Stimulated activated naive CD4-positive, alpha-beta T cell (primary cell): ENCODE measurements around the gene PLAGL2.
"Not testable (repeated sequence)": the region's sequence is repeated elsewhere in the genome, so short reads cannot be mapped to it uniquely, and the experiment has no call there.

Experiments used
- DNase-seq, 6 experiments: peaks; one replicate each; lab custom pipeline; 2025; lab: John Stamatoyannopoulos, UW

PLAGL2 gene

DNA sequence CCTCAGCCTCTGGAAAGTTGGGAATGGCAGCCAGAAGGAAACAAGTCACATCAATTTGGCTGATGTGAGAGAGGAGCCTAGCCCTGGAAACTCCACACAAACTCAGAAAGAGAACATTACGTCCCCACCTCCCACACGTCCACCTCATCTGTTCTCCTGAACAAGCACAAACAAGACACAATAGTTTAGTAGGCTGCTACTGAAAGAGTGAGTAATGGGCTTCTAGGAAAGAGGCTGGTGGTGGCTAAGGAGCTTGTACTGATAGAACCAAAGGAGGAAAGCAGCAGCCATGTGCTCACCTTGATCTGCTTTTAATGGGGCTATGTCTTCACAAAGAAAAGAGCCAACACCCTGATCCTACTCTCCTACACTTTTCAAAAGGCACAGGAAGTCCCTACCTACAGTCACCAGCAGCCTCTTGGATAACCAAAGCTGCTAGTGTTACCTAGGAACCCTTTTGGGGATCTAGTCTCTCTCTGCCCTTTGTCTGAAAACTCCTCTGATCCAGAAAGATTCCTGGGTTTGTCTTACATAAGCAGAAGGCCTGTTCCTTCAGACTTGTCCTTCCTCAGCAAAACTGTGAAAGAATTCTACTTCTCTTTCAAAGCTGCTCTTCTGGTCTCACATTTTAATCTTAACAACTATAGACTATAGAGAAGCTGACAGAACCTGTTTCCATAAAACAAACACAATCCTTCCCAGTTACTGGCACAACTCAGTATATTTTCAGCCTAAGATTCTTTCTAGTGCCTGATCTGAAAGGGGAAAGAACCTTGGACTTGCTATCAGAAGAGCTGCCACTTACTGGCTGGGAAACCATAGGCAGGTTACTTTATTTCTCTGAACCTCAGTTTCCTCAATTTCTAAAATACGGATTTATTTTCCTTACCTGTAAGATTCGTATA is 3.1 kb downstream of the PLAGL2 start:
- DNase-seq: no peak

DNA sequence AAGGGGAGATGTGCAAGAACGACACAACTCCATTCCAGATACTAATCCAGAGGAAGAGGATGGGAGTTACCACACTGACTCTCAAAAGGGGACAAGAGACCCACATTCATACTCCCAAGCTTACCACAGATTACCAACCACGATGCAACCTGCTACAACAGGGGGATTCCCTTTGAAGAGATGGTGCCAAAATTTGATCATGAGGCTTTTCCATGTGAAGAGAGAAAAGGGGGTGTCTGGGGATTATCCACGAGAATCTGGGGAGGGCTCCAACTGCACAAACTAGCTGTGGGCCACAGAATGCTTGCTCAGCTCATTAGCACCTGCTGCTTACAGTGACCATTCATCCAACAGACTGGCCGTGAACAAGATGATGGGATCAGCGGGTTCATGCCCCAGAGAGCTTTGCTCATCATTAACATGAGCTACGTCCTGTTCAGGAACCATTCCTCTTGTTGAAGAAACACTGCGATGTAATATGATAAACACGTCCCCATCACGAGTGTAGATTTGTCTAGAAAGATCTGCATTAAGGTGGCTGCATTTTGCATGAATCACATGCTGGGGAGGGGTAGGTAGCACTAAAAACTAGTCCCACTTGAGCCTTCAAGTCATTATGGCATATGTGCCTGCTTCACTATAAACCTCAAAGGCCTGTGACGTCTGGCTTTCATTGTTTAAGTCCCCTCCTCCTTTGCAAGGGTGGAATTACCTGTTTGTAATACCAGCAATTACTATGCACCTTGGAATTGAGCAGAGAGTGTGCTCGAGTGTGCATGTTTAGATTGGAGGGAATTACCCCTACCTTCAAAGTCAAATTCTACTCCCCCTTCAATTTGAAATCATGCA is 4.0 kb downstream of the PLAGL2 start:
- no peak for DNase-seq

DNA sequence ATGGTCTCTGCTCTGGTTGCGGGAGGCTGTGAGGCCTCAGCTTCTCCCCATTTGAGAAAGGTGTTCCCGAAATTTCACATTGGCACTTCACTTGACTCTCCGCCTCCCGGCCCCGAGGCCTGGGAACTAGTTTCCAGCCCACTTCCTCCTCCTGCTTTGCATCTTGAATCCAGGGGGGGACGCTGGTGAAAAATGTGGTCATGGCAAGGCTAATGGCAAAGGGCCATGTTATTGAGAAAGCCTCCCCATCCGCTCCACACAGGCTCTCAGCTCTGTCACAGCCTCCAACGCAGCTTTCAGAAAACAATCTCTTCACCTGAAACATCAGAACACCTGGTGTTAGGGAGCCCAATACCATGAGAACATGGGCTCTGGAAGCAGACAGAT is 5.6 kb downstream of the PLAGL2 start:
- DNase-seq: no peak

DNA sequence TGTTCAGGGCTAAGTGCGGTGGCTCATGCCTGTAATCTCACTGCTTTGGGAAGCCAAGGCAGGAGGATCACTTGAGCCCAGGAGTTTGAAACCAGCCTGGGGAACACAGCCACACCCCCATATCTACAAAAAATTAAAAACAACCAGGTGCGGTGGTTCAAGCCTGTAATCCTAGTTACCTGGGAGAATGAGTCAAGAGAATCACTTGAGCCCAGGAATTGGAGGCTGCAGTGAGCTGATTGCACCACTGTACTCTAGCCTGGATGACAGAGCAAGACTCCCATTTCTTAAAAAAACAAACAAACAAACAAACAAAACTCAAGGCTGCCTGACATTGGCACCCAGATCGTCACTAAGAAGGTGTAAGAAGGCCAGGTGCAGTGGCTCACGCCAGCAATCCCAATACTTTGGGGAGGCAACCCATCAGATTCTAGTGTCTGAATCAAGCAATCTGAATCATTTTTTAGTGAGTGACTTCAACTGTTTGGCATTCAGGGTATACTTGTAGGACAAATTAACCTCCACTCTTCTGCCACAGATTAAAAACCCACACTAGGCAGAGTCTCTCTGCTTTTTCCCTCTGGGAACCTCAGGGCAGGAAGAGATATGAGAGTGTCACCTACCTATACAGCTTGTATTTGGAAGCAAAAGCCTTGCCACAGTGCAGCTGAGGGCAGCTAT is 6.1 kb downstream of the PLAGL2 start:
- DNase-seq: no peak

DNA sequence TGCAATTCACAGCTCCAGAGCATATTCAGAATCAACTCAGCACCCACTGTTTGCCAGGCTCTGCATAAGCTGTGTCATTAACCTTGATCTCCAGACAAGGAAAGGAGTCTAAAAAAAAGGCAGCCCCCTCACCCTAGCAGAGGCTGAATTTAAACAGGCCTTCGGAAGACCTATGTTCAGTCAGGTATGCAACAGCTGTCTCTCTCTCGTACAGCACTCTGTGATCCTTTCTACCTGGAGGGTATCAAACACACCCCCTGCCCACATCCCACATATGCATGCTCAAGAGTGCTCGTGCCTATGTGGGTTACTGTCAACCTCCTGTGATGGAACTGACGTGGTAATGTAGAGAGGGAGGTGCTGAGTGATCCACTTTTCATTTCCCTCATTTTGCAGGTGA is 8.5 kb downstream of the PLAGL2 start:
- no peak for DNase-seq

DNA sequence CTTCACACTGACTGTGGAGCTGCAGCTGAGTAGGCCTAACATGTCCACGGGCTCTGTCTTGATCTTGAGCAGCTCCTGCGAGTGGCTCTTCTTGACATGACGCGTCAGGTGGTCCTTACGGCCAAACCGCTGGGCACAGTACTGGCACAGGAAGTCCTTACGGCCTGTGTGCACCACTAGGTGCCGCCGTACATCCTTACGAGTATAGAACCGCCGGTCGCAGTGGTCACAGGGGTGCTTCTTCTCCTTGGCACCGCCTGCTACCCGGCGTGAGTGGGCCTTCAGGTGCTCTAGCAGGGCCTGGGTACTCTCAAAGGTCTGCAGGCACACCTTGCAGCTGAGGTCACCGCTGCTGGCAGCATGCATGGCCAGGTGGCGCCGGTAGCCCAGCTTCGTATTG is 10.4 kb downstream of the PLAGL2 start:
- DNase-seq: not testable (repeated sequence)

DNA sequence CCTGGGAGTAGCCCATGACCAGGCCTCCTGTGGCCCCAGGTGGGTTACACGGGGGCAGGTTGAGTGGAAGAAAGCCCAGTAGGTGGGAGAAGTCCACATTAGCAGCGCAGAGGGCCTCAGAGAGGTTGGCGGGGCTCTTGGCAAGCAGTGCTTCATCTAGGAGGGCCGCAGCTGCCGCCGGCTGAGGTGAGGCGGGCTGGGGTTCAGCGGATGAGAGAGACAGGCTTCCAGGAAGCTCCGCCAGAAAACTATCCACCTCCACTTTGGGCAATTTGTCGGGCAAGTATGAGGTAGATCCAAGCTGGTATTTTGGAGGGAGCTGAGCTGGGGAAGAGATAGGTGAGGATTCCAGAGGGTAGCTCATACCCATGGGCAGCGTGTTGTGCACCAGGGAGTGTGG is 10.9 kb downstream of the PLAGL2 start:
- not testable (repeated sequence) for DNase-seq

DNA sequence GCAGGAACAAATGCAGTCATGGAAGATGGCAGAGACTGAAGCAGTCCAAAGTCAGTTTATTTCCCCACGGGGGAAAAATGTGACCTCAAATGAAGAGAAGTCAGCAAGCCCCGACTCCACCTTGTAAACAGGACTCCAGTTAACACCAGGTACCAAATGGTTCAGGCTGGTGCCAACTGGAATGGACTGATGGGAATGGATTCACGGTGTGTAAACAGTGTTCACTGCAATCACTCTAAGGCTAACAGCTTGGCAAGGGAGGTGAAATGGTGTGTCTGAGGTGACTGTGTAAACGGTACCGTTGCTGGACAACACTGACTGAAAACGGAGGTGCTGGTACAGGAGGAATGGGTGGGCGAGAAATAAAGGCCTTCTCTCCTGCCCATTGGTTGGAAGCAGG is 12.0 kb downstream of the PLAGL2 start:
- DNase-seq: no peak

DNA sequence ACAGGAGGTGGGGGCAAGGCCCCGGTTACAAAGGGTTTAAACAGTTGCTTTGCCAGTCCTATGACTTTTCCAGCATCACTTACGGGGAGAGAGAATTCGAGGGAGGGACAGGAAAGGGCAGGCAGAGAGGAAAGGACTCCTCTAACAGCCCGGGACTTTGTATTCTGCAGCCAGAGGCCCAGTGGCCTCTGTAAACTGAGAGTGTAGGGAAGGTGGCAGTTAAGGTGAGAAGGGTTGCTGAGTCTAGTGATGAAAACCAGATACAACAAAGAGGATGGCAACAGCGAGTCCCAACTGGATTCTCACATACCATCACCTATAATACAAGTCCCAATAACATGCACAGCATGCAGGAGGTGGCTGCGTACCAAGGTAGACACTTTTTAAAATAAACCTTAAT is 13.5 kb downstream of the PLAGL2 start:
- no peak for DNase-seq

DNA sequence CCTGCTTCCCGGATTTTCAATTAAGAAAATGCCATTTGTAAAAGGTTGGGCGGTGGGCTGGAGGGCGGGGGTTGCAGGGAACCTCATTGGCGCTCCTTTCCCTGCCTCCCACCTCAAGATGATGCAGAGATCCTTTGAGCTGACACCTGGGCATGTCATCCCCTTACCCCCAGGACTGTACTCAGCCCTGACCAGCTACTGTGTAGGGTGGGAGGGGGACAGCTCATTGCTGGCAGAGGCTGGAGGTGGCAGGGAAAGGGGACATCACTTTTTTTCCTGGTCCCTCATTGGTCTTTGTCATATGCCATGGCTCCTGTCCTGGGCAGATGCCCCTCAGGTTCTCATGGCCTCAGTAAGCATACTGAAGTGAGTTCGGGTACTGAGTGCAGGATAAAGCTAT is 14.2 kb downstream of the PLAGL2 start:
- DNase-seq: not testable (repeated sequence)

DNA sequence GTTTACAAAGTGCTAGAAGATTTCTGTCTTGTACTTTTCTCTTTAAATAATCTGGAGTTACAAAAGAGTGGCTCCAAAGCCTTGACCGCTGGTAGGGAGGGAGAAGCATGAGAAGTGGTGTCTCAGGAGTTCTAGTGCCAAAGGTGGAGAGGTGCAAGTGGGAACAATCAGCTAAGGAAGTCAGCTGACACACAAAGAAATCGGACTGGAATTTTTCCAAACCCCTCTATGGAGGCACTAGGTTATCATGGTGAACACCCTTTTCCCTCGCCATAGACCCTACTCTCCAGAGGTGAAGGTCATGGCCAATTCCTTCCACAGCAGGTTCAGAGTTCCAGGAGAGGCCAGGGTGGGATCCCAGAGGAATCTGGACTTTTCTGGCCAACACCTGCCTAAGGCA is 14.8 kb downstream of the PLAGL2 start:
- no peak for DNase-seq

DNA sequence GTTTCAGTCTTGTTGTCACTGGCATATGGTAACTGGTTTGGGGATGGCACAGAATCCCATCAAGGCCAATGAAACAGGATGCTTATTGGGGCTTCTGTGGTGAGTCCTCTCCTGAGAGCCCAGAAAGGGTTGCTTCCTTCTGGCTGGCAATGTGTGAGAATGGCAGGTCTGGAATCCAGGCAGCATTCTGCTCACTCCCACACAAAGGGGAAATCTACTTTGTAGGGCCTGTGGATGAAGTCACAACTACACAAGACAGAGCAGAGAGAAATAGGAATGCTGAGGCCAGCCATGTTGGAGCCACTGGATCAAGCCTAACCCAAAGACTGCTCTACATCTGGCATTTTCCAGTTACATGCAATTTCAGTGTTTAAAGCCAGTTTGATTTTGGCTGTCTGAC is 15.7 kb downstream of the PLAGL2 start:
- DNase-seq: no peak

DNA sequence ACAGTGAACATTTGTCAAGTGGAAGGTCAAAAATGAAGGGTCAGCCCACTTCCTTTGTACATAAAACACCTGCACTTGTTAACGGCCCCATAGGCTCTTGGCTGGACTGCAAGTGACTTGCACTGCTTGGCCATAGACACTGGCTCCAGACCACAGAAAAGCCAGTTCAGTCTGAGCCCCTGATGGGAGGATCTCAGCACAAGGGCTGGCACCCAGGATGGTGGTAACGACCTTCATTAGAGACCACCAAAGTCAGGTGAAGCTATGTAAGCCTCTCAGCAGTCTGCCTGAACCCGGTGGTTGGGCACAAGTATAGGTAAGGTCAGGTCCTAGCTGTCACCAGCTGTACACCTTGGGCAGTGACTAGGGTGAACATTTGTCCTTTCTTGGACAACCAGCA is 16.1 kb downstream of the PLAGL2 start:
- DNase-seq: no peak

DNA sequence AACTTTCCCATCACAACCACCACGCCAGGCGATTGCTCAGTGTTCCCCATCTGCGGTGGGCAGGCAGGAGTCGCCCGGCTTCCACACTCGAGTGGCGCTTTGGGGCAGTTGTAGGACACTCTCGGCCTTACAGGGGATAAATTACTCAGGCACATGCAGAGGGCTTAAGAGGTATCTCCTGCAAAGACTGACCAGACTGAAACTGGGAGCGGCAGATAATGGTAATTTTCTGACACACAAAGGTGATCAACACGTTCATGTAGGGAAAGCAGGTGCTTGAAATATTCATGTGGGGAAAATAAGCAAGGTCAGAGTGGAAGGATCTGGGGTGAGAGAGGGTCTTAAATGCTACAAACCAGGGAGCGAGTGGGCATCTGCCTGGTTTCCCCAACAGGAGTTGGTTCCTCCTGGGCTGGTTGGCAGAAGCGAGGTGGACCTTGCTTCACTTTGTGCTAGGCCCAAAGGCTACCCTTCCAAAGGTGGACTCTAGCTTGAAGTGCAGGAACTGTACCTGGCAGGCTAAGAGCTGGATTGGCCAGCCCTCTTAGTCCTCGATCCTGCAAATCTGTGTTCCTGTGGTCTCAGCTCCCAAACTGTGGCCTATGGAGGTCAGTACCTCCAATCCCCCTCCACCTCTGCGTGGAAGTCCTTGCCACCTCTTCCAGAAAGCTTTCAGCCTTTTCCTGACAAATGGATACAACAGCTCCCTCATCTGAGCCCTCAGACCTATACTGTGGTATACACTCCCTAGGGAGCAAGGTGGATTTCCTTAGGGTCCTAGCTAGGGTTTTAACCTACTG is 16.7 kb downstream of the PLAGL2 start:
- DNase-seq: no peak

DNA sequence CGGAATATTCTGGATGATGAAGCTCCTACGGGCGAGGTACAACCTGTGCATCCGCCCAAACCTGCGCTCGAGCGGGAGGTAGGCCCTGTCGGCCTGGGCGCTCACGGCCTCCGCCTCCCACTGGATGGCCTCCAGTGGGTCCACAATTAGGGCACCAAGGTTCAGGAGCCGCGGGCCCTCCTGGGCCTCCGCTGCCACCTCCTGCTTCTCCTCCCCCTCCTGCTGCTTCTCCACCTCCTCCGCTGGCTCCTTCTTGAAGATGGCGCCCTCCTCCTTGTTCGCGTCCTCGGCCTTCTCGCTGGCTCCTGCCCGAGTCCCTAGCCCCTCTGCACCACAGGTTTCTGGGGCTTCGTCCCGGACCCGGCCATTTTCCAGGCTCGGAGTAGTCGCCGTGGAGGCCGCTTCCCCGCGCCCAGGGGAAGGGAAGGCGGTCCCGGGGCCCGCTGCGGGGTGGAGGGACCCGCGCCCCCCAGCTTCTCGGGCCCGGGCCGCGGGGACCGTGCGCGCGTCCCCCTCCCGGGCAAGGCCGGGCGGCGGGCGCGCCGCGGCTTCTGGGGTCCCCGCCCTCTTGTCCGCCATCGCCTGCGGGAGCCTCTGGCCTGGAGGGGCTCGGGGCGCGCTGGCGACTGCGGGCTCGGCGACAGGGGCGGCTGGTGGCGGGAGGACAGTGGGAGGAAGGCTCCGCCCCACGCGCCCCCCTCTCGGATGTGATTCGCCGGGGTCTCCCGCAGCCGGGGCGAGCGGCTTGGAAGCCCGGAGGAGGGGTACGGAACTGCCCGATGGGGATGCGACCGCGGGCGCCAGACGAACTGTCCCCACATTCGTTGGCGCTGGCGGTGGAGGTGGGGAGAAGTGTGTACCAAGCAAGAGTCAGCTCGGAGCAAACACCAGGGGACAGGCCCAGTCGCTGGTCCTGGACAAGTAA is 17.6 kb downstream of the PLAGL2 start:
- peak; percentile 5 to 52 (median 38) for DNase-seq

DNA sequence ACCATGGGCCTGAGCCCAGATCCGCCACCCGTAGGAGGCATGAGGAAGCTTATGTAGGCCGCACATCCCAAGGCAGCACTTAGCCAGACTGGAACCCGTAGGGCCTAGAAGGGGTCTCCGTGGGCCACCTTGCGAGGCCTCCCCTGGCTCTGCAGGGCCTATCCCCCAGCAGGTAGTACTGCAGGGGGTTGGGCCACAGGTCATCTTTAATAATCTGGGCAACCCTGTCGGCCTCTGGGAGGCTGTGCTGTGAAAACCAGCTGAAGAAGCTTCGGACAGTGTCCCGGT is 18.5 kb downstream of the PLAGL2 start:
- no peak for DNase-seq

DNA sequence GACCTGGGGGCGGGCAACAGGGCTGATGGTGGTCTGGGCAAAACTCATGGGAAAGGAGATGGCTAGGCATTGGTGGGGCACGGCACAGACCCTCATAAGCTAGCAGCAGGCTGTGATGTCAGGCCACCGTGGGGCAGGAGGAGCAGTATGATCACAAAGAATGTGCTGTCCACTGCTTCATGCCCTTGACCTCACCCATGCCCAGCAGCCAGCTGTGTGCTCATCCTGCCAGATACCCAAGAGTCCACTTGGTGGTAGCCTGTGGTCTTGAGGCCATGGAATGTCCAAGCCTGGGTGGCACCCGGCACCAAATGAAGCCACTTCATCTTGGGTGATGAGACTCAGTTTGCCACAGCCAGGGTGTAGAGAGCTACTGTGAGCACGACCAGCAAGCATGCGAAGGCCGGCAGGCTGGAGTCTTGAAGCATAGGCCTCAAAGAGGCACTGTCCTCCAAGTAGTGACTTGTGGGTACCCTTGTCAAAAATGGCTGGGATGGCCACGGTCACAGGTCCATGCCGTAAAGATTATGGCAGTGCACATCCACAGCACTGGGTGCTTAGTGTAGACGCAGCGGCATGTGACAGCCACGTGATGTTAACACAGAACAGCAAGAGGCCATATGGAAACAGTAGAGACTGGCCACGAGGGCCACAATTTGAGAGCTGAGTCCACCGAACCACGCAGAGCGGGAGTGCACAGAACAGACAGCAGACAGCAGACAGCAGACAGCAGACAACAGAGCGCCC is 19.0 kb downstream of the PLAGL2 start:
- DNase-seq: no peak

DNA sequence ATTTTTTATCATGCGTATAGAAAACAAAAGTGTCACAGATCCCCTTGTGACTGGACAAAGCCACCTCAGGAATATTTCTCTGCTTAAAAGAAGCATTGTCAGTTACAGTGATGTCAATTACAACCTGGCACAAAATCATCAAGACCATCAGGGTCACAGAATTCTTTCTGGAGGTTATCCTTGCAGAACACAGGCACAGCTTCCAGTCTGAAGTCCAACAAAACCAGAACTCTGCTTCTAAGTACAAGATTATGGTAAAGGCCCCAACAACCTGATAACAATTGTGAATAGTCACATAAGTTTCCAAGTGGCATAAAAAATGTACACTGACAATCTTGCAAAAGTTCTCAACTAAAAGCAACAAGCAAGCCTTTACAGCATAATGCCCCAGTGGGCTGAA is 21.0 kb downstream of the PLAGL2 start:
- DNase-seq: no peak

DNA sequence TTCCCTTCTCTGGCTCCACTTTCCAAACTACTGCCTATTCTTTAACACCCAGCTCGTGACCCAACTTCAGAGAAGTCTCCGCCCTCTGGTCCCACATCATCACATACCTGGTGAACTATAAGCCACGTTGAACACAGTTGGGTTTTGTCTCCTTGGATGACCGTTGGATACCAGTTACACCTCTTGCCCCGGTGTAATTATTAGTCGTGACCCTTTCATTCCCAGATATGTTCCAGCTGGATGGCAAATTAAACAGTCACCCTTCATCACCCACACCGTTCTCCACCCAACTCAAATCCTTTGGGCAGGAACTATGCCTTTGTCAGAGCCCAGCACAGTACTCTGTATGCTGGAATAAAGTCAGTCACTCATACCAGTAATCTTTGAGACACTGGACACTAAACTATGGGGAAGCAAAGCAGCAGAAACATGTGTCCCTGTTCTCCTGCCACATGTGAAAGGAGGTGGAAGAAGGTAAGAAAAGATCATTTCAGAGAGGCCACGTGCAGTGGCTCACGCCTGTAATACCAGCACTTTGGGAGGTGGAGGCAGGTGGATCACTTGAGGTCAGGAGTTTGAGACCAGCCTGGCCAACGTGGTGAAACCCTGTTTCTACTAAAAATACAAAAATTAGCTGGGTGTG is 22.5 kb downstream of the PLAGL2 start:
- no peak for DNase-seq
